ENCODE data around the gene TTC39C. TPM values are rescaled to one million over a fixed set of nuclear protein-coding genes. Genes with fewer than 3 reads are reported as not detected.
A peak's percentile ranks its signal among the peaks of the same experiment; 100 is the strongest.

TTC39C gene
- total and polyA plus RNA-seq, 2 of the 8 experiments (the other 6 are each of a cell fraction or from before 2014, with no cell fraction given): 8.1 to 79.1 TPM

Small RNA genes lying within 50 kb of the gene (small RNA-seq; reads per million reads assigned to genes)
- gene RF00017 (ENCODE audit: insufficient read depth) (not detected), gene RNA5SP452 (ENCODE audit: insufficient read depth) (92.4 reads per million, percentile 97 among the genes with 10 or more reads in this experiment), gene RNU5A-6P (ENCODE audit: insufficient read depth) (not detected)

Other genes with a start within 250 kb of the TTC39C start
- 18.8 and 20.1 TPM in 2 replicates for gene CABYR, start 124.3 kb downstream of the TTC39C start, total RNA-seq (2021; fragmentation: NEBNext Ultra II Directional; extraction: Animal tissue kit (Norgen Biotek cat#: 25700))
- 9.4 and 14.5 TPM in 2 replicates for gene CABYR, start 124.3 kb downstream of the TTC39C start, polyA plus RNA-seq (2011; rRNA removed)

All from H1 (cell line).